Bone marrow (tissue), 2 donors: ENCODE measurements around the gene MAN1C1.

ENCODE experiments used
- DNase-seq, 2 donors: peaks; one replicate each; lab custom pipeline; 2025; lab: John Stamatoyannopoulos, UW

The MAN1C1 gene

GRCh38 chr1:25804244-25804963, 187.8 kb downstream of the MAN1C1 start:
- no peak for DNase-seq

DNA sequence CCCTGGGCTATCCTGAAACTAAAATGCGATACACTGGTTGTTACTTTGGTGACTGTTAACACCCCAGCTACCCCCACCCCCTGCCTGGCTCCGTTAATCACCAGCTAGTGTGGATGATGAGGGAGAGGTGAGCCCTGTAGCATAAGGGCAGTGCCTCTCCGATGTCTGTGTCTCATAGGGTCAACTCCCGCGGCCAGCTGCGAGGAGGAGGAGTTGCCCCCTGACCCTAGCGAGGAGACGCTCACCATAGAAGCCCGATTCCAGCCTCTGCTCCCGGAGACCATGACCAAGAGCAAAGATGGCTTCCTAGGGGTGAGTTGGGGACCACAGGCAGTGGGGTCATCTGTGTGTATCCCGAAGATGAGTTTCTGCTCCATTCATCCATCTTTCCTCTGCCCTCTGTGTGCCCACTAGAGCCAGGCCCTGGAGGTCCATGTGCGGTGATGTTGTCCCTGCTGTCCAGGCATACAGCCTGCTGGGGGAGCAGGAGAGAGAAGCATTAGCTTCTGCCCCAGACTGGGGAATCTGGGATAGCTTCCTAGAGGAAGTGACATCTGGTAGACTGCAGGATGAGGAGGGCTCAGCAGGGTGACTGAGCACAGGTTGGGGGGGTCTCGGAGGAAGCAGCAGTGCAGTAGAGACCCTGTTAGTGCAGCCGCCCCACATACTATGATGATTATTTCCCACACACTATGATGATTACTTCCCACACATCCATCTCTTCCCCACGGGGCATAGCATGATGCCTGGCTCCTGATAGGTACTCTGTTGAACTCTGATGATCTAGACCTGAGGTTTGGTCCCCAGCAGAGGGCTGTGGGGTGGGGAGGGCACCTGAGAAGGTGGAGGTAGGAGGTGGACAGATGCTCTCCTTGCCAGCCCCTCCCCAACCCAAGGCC, 188.6 kb downstream of the MAN1C1 start:
- DNase-seq: no peak

GRCh38 chr1:25805863-25806225, 189.3 kb downstream of the MAN1C1 start:
- no peak for DNase-seq

DNA sequence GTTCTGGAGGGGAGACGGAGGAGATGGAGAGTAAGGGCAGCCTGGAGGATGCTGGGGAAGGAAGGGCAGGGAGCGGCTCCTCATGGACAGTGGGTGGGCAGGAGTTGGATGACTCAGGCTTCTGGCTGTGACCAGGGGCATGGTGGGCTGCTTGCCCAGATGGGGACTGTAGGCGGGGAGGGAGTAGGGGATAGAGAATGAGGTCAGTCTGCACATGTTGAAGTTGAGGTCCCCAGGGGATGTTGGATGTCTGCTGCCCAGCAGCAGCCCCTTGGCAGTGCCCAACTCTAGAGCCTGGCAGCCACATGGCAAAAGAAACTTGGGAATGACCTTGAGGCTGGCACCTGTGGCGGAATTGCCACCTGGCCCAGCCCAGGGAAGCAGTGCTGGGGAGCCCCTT, 189.8 kb downstream of the MAN1C1 start:
- no peak for DNase-seq

- no peak for DNase-seq
Measured at GRCh38 chr1:25807480-25808390, 191.1 kb downstream of the MAN1C1 start.

GRCh38 chr1:25808481-25809244, 192.1 kb downstream of the MAN1C1 start:
- no peak for DNase-seq

DNA sequence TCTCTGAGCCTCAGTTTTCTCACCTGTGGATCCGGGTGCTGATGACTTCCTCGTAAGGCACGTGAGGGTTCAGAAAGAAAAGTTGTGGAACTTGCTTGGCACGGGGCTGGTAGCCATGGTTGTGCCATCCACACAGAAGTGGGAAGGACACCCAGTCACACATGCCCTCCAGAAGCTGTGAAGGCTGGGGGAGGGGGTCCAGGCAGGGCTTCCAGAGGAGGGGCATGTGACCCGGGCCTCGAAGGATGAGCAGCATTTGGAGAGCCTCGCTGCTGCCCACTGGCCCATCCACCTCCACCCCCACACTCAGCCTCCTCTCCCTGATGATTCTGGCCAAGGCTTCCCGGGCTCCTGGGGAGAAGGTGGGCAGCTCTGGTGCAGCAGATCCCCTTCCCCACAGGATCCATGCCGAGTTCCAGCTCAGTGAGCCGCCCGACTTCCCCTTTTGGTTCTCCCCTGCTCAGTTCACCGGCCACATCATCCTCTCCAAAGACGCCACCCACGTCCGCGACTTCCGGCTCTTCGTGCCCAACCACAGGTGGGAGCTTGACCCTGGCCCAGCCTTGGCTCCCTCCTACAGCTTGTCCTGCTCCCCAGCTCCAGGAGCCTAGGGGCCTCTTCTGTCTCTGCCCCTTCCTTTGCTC, 192.8 kb downstream of the MAN1C1 start:
- peak in 1 of 2 donors; percentile 12 for DNase-seq

GRCh38 chr1:25809929-25810328, 193.3 kb downstream of the MAN1C1 start:
- no peak for DNase-seq

GRCh38 chr1:25810341-25811299, 194.0 kb downstream of the MAN1C1 start:
- DNase-seq: peak; percentile 43 to 61

DNA sequence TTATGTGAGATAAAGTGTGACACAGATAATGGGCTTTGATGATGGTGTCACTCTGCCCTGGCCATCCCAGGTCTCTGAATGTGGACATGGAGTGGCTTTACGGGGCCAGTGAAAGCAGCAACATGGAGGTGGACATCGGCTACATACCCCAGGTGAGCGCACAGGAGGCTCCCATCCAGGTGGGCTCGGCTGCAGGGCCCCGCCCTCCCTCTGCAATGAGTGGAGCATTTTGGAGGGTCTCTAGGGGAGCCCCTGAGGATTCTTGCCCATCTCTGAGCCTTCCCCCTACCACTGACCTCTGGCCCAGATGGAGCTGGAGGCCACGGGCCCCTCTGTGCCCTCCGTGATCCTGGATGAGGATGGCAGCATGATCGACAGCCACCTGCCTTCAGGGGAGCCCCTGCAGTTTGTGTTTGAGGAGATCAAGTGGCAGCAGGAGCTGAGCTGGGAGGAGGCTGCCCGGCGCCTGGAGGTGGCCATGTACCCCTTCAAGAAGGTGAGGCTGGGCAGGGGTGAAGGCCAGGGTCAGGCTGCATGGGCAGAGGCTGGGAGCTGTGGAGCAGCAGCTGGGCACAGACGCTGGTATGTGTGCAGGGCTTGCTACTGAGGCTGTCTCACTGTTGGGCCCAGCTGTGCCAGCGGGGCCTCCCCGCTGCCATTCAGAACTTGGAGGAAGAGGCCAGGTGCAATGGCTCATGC, 194.9 kb downstream of the MAN1C1 start:
- DNase-seq: no peak

DNA sequence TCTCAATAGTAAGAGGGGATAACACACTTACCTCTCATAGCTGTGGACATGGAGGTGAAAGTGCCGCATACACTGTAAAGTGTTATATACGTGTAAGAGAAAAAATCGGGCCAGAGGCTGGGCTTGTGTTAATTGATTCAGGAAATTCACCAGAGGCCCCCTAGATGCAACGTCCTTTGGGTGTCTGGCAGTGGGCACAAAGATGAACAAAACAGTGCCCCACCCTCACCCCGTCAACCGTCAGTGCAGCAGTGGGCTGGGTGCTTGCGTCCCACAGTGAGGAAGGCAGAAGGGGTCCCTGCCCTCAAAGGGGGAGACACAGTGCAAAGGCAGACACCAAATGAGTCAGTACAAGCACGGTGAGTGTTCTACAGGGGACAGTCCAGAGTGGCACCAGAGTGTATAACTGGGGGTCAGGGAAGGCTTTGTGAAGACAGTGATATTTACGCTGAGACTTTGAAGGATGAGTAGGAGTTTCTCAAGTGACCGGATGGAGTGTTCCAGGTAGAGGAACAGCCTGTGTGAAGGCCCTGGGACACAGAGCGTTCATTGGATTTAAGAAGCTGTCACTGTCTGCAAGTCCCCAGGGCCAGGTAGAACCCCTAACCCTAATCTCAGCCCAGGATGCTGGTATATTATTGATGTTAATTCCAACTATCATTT, 196.6 kb downstream of the MAN1C1 start:
- no peak for DNase-seq

DNA sequence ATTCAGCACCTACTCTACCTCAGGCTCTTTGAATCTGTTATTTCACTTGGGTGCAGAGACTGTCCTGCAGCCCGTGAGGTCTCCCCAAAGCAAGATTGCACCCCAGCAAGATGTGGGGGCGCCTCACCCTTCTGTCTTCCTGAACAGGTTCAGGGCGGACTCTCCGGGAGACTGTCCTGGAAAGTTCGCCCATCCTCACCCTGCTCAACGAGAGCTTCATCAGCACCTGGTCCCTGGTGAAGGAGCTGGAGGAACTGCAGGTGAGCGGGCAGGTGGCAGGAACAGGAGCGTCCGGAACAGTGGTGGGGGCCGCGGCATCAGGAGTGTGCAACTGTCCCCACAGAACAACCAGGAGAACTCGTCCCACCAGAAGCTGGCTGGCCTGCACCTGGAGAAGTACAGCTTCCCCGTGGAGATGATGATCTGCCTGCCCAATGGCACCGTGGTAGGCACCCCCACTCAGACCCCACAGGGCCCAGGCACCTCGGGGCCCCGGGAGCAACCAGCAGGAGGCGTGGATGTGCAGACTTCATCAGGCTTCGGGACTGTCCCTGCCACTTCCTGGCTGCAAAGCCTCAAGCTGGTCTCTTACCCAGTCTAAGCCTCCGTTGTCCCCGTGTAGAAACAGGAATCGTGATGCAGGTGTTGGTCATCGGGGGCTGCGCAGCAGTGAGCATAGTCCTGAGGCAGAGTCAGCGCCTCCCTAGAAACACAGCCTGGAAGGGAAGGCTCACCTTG, 197.3 kb downstream of the MAN1C1 start:
- DNase-seq: no peak

DNA sequence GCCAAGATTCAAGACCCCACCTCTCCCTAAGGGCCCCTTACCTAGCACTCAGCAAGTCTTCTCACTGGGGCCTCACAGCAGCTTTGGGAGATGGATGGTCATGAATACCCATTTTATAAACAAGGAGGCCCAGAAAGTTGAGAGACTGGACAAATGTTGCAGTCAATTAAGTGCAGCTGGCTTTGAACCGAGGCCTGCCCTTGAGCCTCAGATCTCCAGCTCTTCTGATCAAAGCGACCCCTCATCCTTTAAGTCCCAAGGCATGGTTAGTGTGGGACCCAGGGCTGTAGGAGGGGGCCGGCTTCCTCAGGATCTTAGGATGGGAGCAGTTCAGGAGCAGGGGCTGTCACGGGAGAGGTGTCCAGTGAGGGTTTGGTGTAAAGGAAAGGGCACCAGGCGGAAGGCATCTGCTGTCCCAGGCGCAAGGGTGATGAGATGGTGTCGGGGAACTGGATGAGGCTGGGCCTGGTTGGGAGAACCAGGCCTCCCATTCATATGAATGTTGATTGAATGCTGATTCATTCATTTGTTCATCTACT, 198.0 kb downstream of the MAN1C1 start:
- no peak for DNase-seq

DNA sequence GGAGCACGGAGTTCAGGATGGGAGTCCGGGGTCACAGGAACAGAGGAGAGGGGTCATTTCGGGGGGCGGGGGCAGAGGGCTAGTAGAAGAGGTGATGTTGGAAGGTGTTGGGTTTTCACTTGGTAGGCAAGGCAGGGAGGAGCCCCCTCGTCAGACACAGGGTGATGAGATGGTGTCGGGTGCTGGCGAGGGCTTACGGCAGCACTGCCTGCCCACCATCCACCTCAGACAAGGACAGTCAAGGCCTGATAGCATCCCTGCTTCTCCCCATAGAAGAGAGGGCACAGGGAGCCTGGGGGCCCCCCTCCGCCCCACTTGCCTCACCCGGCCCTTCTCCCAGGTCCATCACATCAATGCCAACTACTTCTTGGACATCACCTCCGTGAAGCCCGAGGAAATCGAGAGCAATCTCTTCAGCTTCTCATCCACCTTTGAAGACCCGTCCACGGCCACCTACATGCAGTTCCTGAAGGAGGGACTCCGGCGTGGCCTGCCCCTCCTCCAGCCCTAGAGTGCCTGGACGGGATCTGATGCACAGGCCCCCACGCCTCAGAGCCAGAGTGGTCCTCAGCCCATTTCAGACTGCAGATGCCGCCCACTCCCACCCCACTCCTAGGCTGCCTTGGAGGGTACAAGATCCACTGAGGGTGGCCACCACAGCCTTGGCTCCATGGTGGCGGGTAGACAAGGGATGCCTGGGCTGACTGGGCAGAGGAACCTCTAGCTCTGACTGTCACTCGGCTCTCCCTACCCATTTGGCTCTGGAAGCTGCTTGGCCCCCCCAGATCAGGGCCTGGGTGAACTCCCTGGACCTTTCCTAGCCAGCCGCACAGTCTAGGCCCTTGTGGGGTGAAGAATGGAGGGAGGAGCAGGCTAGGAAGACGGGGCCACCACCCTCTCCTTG, 198.9 kb downstream of the MAN1C1 start:
- DNase-seq: no peak

- DNase-seq: no peak
Measured at GRCh38 chr1:25816112-25816718, 199.6 kb downstream of the MAN1C1 start.

- DNase-seq: no peak
Measured at GRCh38 chr1:25817840-25818501, 201.4 kb downstream of the MAN1C1 start.
